NCI-H510A (cell line): Measurements from ENCODE around the gene CPLX4.

Experiments
- DNase-seq: peaks from one replicate; lab custom pipeline; 2025; lab: John Stamatoyannopoulos, UW

Gene CPLX4, protein sequence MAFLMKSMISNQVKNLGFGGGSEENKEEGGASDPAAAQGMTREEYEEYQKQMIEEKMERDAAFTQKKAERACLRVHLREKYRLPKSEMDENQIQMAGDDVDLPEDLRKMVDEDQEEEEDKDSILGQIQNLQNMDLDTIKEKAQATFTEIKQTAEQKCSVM

DNA sequence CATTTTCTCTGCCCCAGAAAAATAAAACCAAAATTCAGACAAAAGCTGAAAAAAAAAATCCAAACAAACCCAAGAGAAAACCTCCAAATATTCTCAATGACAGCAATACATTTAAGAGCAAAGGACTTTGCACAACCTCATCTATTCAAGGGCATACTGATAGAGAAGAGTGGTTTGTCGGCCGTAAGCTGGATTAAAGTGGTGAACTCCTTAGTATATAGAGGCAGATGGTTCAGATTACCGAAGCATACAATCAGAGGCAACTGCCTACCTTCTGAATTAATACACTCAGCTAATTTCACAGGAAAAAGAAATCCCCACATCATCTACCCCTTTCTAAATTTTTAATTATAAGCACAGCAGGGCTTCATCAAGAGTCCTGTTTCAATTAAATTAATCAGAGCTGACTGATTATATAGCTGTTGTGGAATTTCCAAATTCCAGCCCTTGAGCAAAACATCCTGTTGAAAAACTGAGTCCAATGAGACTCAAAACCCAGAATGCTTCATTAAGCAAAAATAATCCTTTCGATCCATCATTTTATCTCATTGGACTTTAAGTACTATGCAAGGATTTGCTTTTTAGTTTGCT, at the start of gene CPLX4:
CPLX4 (minus strand) TSS at position 190 of the 591 bp plus-strand sequence; CDS start at position 3, 187 bp downstream.
- DNase-seq, result no peak

GRCh38 chr18:59360381-59360780, 41.9 kb upstream of the CPLX4 start:
- DNase-seq, result no peak

GRCh38 chr18:59359576-59359952, 41.1 kb upstream of the CPLX4 start:
- DNase-seq, result peak; percentile 34

- peak; percentile 95 for DNase-seq
Observed at GRCh38 chr18:59358712-59359575, 40.5 kb upstream of the CPLX4 start, which contains the start of gene LMAN1. Gene LMAN1, minus strand, starts transcription at chr18:59359265. Its CDS starts 21 bp downstream, at chr18:59359244.

DNA sequence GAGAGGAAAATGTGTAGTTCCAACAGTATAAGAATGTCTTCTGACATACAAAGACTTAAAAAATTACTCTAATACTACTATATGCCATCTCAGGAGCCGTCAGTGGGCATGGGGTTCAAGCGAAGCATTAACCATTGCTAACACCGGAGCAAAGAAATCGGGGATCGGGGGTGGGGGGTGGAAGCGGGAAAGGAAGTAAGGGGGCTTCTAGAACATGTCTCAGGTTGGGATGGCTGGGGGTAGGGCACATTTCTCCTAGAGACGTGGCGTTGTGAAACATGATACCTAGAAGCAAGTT, 39.9 kb upstream of the CPLX4 start:
- DNase-seq, result no peak

GRCh38 chr18:59357928-59358327, 39.5 kb upstream of the CPLX4 start:
- DNase-seq, result no peak

DNA sequence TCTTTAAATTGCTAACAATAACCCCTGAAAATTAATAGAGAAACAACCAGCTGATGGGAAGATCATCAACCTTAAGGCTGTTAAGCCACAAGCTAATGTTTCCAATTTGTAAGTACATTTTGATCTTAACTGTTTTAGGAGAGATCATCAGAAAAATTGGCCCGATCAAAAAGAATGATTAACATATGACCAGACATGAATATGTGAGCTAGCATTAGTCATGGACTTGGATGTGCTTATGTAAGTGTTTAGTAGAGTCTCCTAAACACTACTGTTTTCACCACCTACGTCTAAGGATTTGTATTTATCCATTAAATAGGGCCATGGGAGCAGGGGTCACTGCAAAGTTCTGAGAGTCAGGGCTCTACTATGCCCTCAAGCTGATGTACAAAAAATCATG, 36.3 kb upstream of the CPLX4 start:
- DNase-seq, result no peak

- no peak for DNase-seq
Observed at GRCh38 chr18:59353079-59353680, 34.7 kb upstream of the CPLX4 start.

DNA sequence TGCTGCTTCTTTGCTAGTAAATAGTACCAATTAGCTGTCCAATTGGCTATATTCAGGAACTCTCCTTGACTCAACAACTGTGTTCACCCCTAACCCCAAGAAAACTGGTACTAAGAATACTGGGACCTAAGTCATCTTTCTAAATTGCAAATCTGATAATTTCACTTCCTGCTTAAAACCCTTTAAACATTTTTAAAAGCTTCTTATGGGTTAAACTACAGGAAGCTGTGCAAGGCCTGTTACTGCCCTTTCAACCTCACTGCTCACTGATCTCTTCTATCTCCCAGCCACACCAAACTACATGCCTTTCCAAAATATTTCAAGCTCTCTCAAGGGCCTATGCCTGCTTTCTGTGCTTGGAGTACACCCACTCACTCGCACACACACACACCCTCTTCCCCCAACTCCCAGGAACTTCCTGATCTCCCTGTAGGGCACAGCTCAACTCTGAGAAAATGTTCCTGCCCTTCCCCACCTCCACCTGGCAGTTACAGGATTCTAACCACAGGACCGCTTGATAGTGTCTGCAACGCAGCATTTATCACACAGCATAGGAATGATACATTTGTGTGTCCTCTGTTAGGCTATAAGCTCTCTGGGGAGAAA, 33.9 kb upstream of the CPLX4 start:
- no peak for DNase-seq

- DNase-seq, result no peak
Observed at GRCh38 chr18:59345556-59345955, 27.1 kb upstream of the CPLX4 start.

- DNase-seq, result no peak
Observed at GRCh38 chr18:59344996-59345395, 26.5 kb upstream of the CPLX4 start.

DNA sequence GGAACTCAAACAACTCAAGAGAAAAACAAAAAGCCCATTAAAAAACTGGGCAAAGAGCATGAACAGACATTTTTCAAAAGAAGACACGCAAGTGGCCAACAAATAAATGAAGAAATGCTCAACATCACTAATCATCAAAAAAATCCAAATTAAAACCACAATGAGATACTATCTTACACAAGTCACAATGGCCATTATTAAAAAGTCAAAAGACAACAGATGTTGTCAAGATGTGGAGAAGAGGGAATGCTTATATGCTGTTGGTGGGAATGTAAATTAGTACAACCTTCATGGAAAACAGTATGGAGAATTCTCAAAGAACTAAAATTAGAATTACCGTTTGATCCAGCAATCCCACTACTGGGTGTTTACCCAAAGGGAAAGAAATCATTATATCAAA, 25.5 kb upstream of the CPLX4 start:
- no peak for DNase-seq

- no peak for DNase-seq
Observed at GRCh38 chr18:59340817-59341216, 22.4 kb upstream of the CPLX4 start.

DNA sequence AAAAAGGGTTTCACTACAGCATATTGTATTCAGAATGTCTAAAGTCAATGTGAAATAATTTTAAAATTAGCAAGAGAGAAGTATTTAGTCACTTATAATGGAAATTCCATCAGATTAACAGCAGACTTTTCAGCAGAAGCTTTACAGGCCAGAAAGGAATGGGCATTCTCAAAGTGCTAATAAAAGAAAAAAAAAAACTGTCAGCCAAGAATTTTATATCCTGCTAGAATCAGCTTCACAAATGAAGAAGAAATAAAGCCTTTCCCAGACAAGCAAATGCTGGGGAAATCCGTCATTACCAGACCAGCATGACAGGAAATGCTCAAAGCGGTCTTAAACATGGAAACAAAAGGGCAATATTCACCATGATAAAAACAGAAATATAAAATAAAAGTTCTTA, 21.9 kb upstream of the CPLX4 start:
- DNase-seq, result no peak

GRCh38 chr18:59332986-59333385, 14.5 kb upstream of the CPLX4 start:
- no peak for DNase-seq

DNA sequence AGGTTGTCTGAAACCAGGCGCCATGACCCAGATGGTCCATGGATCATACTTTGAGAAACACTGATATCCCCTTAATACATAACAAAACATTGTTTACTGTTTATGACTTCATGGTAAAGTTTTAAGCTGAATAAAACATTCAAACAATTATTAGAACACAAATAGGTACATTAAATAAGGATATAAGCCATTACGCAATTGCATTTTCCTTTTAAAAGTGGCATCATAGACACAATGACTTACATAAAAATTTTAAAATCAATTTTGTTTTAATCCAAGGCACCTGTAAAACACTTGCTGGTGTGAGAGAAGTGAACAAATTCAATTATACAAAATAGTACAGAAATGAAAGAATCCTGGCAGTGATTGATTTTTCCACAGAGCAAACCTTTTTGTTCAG, 10.2 kb upstream of the CPLX4 start:
- no peak for DNase-seq

DNA sequence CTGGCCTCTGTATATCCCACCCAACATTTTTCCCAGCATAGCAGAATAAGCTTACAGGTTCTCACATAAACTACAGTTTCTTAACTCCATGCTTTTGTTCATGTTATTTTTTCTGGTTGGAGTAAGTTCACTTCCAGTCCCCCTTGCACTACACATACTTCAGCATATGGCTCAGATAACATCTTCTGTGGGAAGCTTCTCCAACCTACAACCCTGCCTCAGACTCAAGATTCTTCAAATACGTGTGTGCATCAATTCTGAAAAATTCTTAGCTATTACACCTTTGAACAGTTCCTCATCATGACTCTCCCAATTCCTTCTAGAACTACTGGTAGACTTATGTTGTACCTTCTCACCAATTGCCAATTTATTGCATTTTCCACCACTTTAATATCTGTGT, 7.5 kb upstream of the CPLX4 start:
- no peak for DNase-seq

DNA sequence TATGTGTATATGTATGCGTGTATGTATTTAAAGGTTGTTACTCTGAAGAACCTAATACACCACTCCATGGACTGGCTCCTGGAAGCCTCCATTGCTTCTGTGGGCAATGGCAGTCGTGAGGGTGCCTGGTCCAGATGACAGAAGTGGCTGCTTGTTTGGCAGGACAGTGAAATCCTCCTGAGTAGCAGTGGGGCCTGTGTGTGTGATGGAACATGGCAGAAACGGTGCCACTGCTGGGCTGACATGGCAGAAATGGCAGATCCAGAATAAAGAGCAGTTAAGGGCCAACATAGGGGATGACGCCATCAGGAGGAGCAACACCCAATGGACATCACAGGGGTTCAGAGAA, 6.1 kb upstream of the CPLX4 start:
- DNase-seq, result no peak

DNA sequence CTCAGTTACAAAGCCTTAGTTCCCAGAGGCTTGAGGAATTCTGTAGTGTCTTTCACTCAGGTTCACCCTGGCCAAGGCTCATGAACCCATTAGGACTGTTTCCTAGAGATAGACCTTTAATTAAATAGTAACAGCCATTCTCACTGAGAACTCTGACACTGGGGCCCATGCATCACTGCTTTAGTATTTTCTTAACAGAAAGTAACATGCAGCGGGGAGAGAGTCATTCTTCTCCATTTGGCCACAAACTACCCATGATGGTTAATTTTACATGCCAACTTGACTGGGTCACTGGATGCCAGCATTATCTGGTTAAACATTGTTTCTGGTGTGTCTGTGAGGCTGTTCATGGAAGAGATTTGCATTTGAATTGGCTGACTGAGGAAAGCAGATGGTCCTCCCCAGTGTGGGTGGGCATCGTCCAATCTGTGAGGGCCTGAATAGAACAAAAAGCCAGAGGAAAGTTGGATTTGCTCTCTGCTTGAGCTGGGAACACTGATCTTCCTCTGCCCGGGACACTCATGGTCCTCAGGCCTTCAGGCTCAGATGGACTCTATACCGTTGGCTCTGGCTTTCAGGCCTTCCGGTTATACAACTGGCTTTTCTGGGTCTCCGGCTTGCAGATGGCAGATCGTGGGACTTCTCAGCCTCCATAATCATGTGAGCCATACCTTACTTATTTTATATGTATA, 5.6 kb upstream of the CPLX4 start:
- no peak for DNase-seq

DNA sequence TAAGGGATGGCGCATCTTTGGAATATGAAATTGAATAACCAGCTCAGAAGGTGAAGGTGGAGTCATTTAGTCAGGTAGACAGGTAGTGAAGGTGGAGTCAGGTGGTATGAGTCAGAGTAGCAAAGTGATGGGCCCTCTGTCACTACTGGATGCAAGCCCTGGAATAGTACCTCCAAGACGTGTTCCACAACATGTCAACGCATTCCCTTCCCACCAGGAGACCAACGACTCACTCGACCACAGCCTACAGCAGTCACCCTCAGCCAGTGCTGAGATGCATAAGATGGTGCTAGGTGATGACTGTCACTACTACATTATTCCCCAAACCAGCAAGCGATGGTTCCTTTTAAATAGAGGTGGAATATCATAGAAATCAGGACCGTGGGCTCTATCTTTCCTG, 6.8 kb downstream of the CPLX4 start:
- DNase-seq, result no peak

- no peak for DNase-seq
Observed at GRCh38 chr18:59308938-59309260, 9.6 kb downstream of the CPLX4 start.

DNA sequence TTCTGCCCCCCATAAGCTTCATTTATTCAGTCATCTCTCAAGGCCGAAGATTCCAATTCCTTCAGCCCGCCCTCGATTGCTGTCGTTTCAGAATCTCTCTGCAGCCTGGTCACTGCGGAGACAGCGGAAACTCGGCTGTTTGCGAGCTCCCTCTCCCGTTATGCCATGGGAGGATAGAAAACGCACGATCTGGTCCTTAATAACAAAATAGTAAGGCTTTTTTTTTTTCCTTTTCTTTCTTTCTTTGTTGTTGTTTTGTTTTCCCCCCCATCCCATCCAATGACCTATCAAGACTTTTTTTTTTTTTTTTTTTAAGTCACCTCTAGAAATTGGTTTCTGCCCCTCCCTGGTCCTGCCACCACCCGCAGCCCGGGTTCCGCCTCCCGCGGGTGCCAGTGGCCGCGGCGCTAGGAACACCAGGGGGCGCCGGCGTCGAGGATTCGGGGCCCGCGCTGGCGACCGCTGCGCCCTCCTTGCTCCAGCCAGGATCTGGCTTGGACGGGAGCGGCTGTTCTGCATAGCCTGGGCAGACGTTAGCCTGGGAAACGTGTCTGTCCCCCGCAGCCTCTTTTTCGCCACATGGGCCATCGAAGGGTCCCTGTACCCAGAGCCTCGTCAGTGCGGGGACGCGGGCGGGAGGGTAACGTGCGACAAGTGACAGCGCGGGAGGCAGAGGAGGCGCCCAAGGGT, 10.1 kb downstream of the CPLX4 start:
- DNase-seq, result peak; percentile 64
